ENCODE results near the gene JTB.

Gene JTB

GRCh38 chr1:153976819-153977249, 640 bp downstream of the JTB start:
- Histone ChIP-seq H3K4me3 (ENCODE audit: low read depth in 1 of 2, low read length in 2 of 2) (peak overlapping the region; percentile 86 to 97), H3K27me3 (ENCODE audit: control insufficient read depth in 1 of 2, insufficient read depth in 2 of 2, low read length in 2 of 2) (no peaks in the 10 kb centered on the region), H3K9me3 (ENCODE audit: low read length) (no peaks in the 10 kb centered on the region), H3K4me1 (ENCODE audit: insufficient read depth, low read length) (peaks cover 20% of the 10 kb centered on the region), H3K36me3 (ENCODE audit: insufficient read depth, low read length) (peaks cover 35% of the 10 kb centered on the region), H3K9ac (ENCODE audit: low read length) (peak overlapping the region; percentile 95), H3K27ac (ENCODE audit: low read depth, low read length) (peak overlapping the region; percentile 96)

- H3K27ac ChIP-seq (ENCODE audit: low read depth, low read length), result no peak overlapping the region
- H3K9me3 ChIP-seq (ENCODE audit: low read length), result no peaks in the 10 kb centered on the region
- no peaks in the 10 kb centered on the region for H3K27me3 ChIP-seq (ENCODE audit: control insufficient read depth in 1 of 2, insufficient read depth in 2 of 2, low read length in 2 of 2)
- H3K4me3 ChIP-seq (ENCODE audit: low read depth in 1 of 2, low read length in 2 of 2), result no peak overlapping the region
- no peak overlapping the region for H3K9ac ChIP-seq (ENCODE audit: low read length)
- peaks cover 22% of the 10 kb centered on the region for H3K4me1 ChIP-seq (ENCODE audit: insufficient read depth, low read length)
- H3K36me3 ChIP-seq (ENCODE audit: insufficient read depth, low read length), result peaks cover 30% of the 10 kb centered on the region
Observed at GRCh38 chr1:153973525-153973924, 3.9 kb downstream of the JTB start.

- no peak overlapping the region for H3K4me3 ChIP-seq (ENCODE audit: low read depth in 1 of 2, low read length in 2 of 2)
- H3K9ac ChIP-seq (ENCODE audit: low read length), result no peak overlapping the region
- peaks cover 30% of the 10 kb centered on the region for H3K36me3 ChIP-seq (ENCODE audit: insufficient read depth, low read length)
- H3K4me1 ChIP-seq (ENCODE audit: insufficient read depth, low read length), result peaks cover 23% of the 10 kb centered on the region
- H3K27me3 ChIP-seq (ENCODE audit: control insufficient read depth in 1 of 2, insufficient read depth in 2 of 2, low read length in 2 of 2), result no peaks in the 10 kb centered on the region
- no peaks in the 10 kb centered on the region for H3K9me3 ChIP-seq (ENCODE audit: low read length)
- H3K27ac ChIP-seq (ENCODE audit: low read depth, low read length), result no peak overlapping the region
Observed at GRCh38 chr1:153973071-153973470, 4.4 kb downstream of the JTB start.

GRCh38 chr1:153970346-153970745, 7.1 kb downstream of the JTB start:
- no peak overlapping the region for H3K27ac ChIP-seq (ENCODE audit: low read depth, low read length)
- no peak overlapping the region for H3K9ac ChIP-seq (ENCODE audit: low read length)
- no peak overlapping the region for H3K4me3 ChIP-seq (ENCODE audit: low read depth in 1 of 2, low read length in 2 of 2)
- H3K36me3 ChIP-seq (ENCODE audit: insufficient read depth, low read length), result peaks cover 21% of the 10 kb centered on the region
- H3K4me1 ChIP-seq (ENCODE audit: insufficient read depth, low read length), result peaks cover 20% of the 10 kb centered on the region
- no peaks in the 10 kb centered on the region for H3K9me3 ChIP-seq (ENCODE audit: low read length)
- H3K27me3 ChIP-seq (ENCODE audit: control insufficient read depth in 1 of 2, insufficient read depth in 2 of 2, low read length in 2 of 2), result no peaks in the 10 kb centered on the region

- no peak overlapping the region for H3K4me3 ChIP-seq (ENCODE audit: low read depth in 1 of 2, low read length in 2 of 2)
- no peak overlapping the region for H3K9ac ChIP-seq (ENCODE audit: low read length)
- H3K27ac ChIP-seq (ENCODE audit: low read depth, low read length), result no peak overlapping the region
- H3K36me3 ChIP-seq (ENCODE audit: insufficient read depth, low read length), result peaks cover 10% of the 10 kb centered on the region
- no peaks in the 10 kb centered on the region for H3K9me3 ChIP-seq (ENCODE audit: low read length)
- H3K27me3 ChIP-seq (ENCODE audit: control insufficient read depth in 1 of 2, insufficient read depth in 2 of 2, low read length in 2 of 2), result no peaks in the 10 kb centered on the region
- peaks cover 27% of the 10 kb centered on the region for H3K4me1 ChIP-seq (ENCODE audit: insufficient read depth, low read length)
Observed at GRCh38 chr1:153968972-153969371, 8.5 kb downstream of the JTB start.

GRCh38 chr1:153968408-153968807, 9.1 kb downstream of the JTB start:
- no peaks in the 10 kb centered on the region for H3K27me3 ChIP-seq (ENCODE audit: control insufficient read depth in 1 of 2, insufficient read depth in 2 of 2, low read length in 2 of 2)
- peaks cover 4% of the 10 kb centered on the region for H3K36me3 ChIP-seq (ENCODE audit: insufficient read depth, low read length)
- no peaks in the 10 kb centered on the region for H3K9me3 ChIP-seq (ENCODE audit: low read length)
- peak overlapping the region; percentile 66 to 93 for H3K4me3 ChIP-seq (ENCODE audit: low read depth in 1 of 2, low read length in 2 of 2)
- peak overlapping the region; percentile 44 for H3K9ac ChIP-seq (ENCODE audit: low read length)
- H3K4me1 ChIP-seq (ENCODE audit: insufficient read depth, low read length), result peaks cover 29% of the 10 kb centered on the region
- peak overlapping the region; percentile 73 for H3K27ac ChIP-seq (ENCODE audit: low read depth, low read length)

GRCh38 chr1:153968000-153968363, 9.5 kb downstream of the JTB start:
- no peaks in the 10 kb centered on the region for H3K9me3 ChIP-seq (ENCODE audit: low read length)
- H3K27ac ChIP-seq (ENCODE audit: low read depth, low read length), result peak overlapping the region; percentile 73
- H3K36me3 ChIP-seq (ENCODE audit: insufficient read depth, low read length), result no peaks in the 10 kb centered on the region
- H3K9ac ChIP-seq (ENCODE audit: low read length), result peak overlapping the region; percentile 44
- no peaks in the 10 kb centered on the region for H3K27me3 ChIP-seq (ENCODE audit: control insufficient read depth in 1 of 2, insufficient read depth in 2 of 2, low read length in 2 of 2)
- peaks cover 29% of the 10 kb centered on the region for H3K4me1 ChIP-seq (ENCODE audit: insufficient read depth, low read length)
- peak overlapping the region; percentile 66 to 93 for H3K4me3 ChIP-seq (ENCODE audit: low read depth in 1 of 2, low read length in 2 of 2)

- no peaks in the 10 kb centered on the region for H3K27me3 ChIP-seq (ENCODE audit: control insufficient read depth in 1 of 2, insufficient read depth in 2 of 2, low read length in 2 of 2)
- peaks cover 35% of the 10 kb centered on the region for H3K4me1 ChIP-seq (ENCODE audit: insufficient read depth, low read length)
- H3K27ac ChIP-seq (ENCODE audit: low read depth, low read length), result peak within 1 kb of the TSS; percentile 73
- H3K9me3 ChIP-seq (ENCODE audit: low read length), result no peaks in the 10 kb centered on the region
- H3K9ac ChIP-seq (ENCODE audit: low read length), result peak within 1 kb of the TSS; percentile 44
- peak within 1 kb of the TSS; percentile 66 to 93 for H3K4me3 ChIP-seq (ENCODE audit: low read depth in 1 of 2, low read length in 2 of 2)
- no peaks in the 10 kb centered on the region for H3K36me3 ChIP-seq (ENCODE audit: insufficient read depth, low read length)
Observed at GRCh38 chr1:153967107-153967999, 10.1 kb downstream of the JTB start, which contains the start of gene CREB3L4. CREB3L4 (plus strand) TSS chr1:153967902; CDS start chr1:153968526, 624 bp downstream.

GRCh38 chr1:153963850-153964331, 13.6 kb downstream of the JTB start:
- peak overlapping the region; percentile 67 to 79 for H3K4me3 ChIP-seq (ENCODE audit: low read depth in 1 of 2, low read length in 2 of 2)
- peak overlapping the region; percentile 85 for H3K9ac ChIP-seq (ENCODE audit: low read length)
- H3K36me3 ChIP-seq (ENCODE audit: insufficient read depth, low read length), result peaks cover 18% of the 10 kb centered on the region
- H3K27ac ChIP-seq (ENCODE audit: low read depth, low read length), result peak overlapping the region; percentile 93
- no peaks in the 10 kb centered on the region for H3K27me3 ChIP-seq (ENCODE audit: control insufficient read depth in 1 of 2, insufficient read depth in 2 of 2, low read length in 2 of 2)
- H3K9me3 ChIP-seq (ENCODE audit: low read length), result no peaks in the 10 kb centered on the region
- peaks cover 57% of the 10 kb centered on the region for H3K4me1 ChIP-seq (ENCODE audit: insufficient read depth, low read length)

- Histone ChIP-seq H3K27me3 (ENCODE audit: control insufficient read depth in 1 of 2, insufficient read depth in 2 of 2, low read length in 2 of 2) (no peaks in the 10 kb centered on the region), H3K9me3 (ENCODE audit: low read length) (no peaks in the 10 kb centered on the region), H3K4me3 (ENCODE audit: low read depth in 1 of 2, low read length in 2 of 2) (peak within 1 kb of the TSS; percentile 67 to 79), H3K4me1 (ENCODE audit: insufficient read depth, low read length) (peaks cover 53% of the 10 kb centered on the region), H3K36me3 (ENCODE audit: insufficient read depth, low read length) (peaks cover 18% of the 10 kb centered on the region), H3K27ac (ENCODE audit: low read depth, low read length) (peak within 1 kb of the TSS; percentile 93), H3K9ac (ENCODE audit: low read length) (peak within 1 kb of the TSS; percentile 85)
Observed at GRCh38 chr1:153963030-153963849, 14.2 kb downstream of the JTB start, which contains the start of gene SLC39A1. SLC39A1 (minus strand) TSS chr1:153963537; CDS start chr1:153962715, 822 bp downstream.
